Trophoblast cell (in vitro differentiated cells and primary cell): Measurements from ENCODE around the gene CDK15.

Experiments
- DNase-seq, 2 donors: peaks; one replicate each; pipeline ENCODE4 v3.0.0-alpha.2; 2016
- H2AFZ ChIP-seq: 2 replicates; pipeline ENCODE4 v1.6.1; 2013; ENCODE audit warnings: low read length, moderate library complexity, mild to moderate bottlenecking; ENCODE audit not compliant: insufficient read depth, poor library complexity
- H2AK5ac ChIP-seq: 2 replicates; pipeline ENCODE4 v1.6.1; 2013; ENCODE audit warnings: mild to moderate bottlenecking, low read length
- H2BK120ac ChIP-seq: 2 replicates; pipeline ENCODE4 v1.6.1; 2013; ENCODE audit warnings: low read length, mild to moderate bottlenecking, moderate library complexity; ENCODE audit not compliant: insufficient read depth, poor library complexity
- H2BK12ac ChIP-seq: 2 replicates; pipeline ENCODE4 v1.6.1; 2013; ENCODE audit warnings: mild to moderate bottlenecking, low read length, moderate library complexity
- H2BK5ac ChIP-seq: 2 replicates; pipeline ENCODE4 v1.6.1; 2013; ENCODE audit warnings: low read length, low read depth, moderate library complexity, mild to moderate bottlenecking; ENCODE audit not compliant: poor library complexity
- H3K14ac ChIP-seq: 2 replicates; pipeline ENCODE4 v1.6.1; 2013; ENCODE audit warnings: mild to moderate bottlenecking, low read length
- H3K18ac ChIP-seq: 2 replicates; pipeline ENCODE4 v1.6.1; 2013; ENCODE audit warnings: mild to moderate bottlenecking, low read length
- H3K23ac ChIP-seq: 2 replicates; pipeline ENCODE4 v1.6.1; 2013; ENCODE audit warnings: low read length
- H3K27ac ChIP-seq: 2 replicates; pipeline ENCODE4 v1.5.1; 2013; ENCODE audit warnings: low read depth, mild to moderate bottlenecking, inconsistent platforms, low read length, moderate library complexity
- H3K27me3 ChIP-seq: 2 replicates; pipeline ENCODE4 v1.6.1; 2013; ENCODE audit warnings: inconsistent platforms, mild to moderate bottlenecking, low read length, moderate library complexity; ENCODE audit not compliant: insufficient read depth
- H3K36me3 ChIP-seq, 2 experiments: 1 replicate in 1 of 2; 2 replicates in 1 of 2; pipeline ENCODE4 v1.6.1; 2013; ENCODE audit warnings: low read length in 2 of 2, mild to moderate bottlenecking in 2 of 2, moderate library complexity in 1 of 2; ENCODE audit not compliant: insufficient read depth in 2 of 2, control insufficient read depth in 1 of 2
- H3K4ac ChIP-seq: 2 replicates; pipeline ENCODE4 v1.6.1; 2013; ENCODE audit warnings: low read depth, mild to moderate bottlenecking, low read length, moderate library complexity
- H3K4me1 ChIP-seq, 2 experiments: 1 replicate in 1 of 2; 2 replicates in 1 of 2; pipeline ENCODE4 v1.6.1; 2013; ENCODE audit warnings: low read length in 2 of 2, mild to moderate bottlenecking in 2 of 2, moderate library complexity in 1 of 2; ENCODE audit not compliant: insufficient read depth in 2 of 2, control insufficient read depth in 1 of 2
- H3K4me2 ChIP-seq: 2 replicates; pipeline ENCODE4 v1.6.1; 2013; ENCODE audit warnings: inconsistent platforms, mild to moderate bottlenecking, low read length, moderate library complexity
- H3K4me3 ChIP-seq: 2 replicates; pipeline ENCODE4 v1.5.1; 2013; ENCODE audit warnings: mild to moderate bottlenecking, low read depth, low read length, inconsistent platforms
- H3K79me1 ChIP-seq: one replicate; pipeline ENCODE4 v1.6.1; 2013; ENCODE audit warnings: low read length
- H3K79me2 ChIP-seq: 2 replicates; pipeline ENCODE4 v1.6.1; 2013; ENCODE audit warnings: low read length, mild to moderate bottlenecking; ENCODE audit not compliant: control insufficient read depth, insufficient read depth, poor library complexity
- H3K9ac ChIP-seq: 2 replicates; pipeline ENCODE4 v1.6.1; 2013; ENCODE audit warnings: mild to moderate bottlenecking, low read length
- H3K9me3 ChIP-seq: 2 replicates; pipeline ENCODE4 v1.6.1; 2013; ENCODE audit warnings: low read depth, mild to moderate bottlenecking, control low read depth, inconsistent platforms, low read length; ENCODE audit not compliant: insufficient read depth
- H4K12ac ChIP-seq: 2 replicates; pipeline ENCODE4 v1.6.1; 2013; ENCODE audit warnings: low read depth, mild to moderate bottlenecking, low read length, moderate library complexity
- H4K8ac ChIP-seq: 2 replicates; pipeline ENCODE4 v1.6.1; 2013; ENCODE audit warnings: low read depth, mild to moderate bottlenecking, low read length, moderate library complexity
- H4K91ac ChIP-seq: one replicate; pipeline ENCODE4 v1.6.1; 2013; ENCODE audit warnings: low read depth, mild to moderate bottlenecking, low read length, moderate library complexity
- WGBS: extraction: QIAGEN DNeasy Blood & Tissue Kit; methylation state at CpG from one replicate; pipeline ENCODE4 v1.1.7; 2013; ENCODE audit warnings: missing lambda C conversion rate; ENCODE audit not compliant: insufficient read length, insufficient coverage; ENCODE audit errors: extremely low coverage; 5-methylcytosine and 5-hydroxymethylcytosine counted together

Gene CDK15

DNA sequence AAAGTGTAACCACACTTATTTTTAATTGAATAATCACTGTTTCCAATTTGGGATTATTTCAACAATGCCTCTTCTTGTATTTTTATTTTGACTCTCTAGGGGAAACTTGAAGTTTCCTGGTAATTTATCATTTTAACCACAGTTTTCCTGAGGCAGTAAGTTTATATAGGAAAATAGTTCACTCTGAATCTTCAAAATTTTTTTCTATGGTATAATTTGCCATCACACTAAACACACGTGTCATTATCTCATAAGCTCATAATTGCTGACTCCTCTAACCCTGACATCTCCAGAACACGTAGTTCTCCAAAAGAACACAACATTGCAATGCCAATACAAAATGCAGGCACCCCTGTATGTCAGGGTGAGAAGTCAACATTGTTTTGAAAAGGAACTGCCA lies 125.1 kb downstream of the CDK15 start:
- no peaks in the 10 kb centered on the region for H3K79me1 ChIP-seq

DNA sequence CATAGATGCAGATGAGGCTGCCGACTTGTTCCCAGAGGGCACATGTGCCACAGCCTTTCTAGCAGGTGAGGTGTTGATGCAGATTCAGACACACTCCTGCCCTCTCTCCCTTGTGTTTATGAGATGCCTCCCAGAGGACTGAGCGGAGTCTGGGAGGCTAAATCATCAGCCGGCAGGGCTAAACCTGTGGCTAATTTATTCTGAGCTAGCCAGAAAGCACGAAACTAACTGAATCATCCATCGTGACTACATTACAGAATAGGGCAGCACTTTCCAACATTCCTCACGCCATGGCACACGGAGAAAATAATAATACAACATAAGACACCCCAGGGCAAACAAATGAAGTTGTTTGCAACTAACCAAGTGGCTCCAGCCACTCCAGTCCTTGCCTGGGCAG lies 125.6 kb downstream of the CDK15 start:
- no peak for DNase-seq
- no peak overlapping the region for H3K18ac ChIP-seq
- no CpG with 5 or more reads among the region's 7 CpGs for WGBS
- no peak overlapping the region for H3K9ac ChIP-seq
- no peak overlapping the region for H2BK12ac ChIP-seq
- H3K27me3 ChIP-seq: no peaks in the 10 kb centered on the region
- no peak overlapping the region for H4K91ac ChIP-seq
- H4K12ac ChIP-seq: no peak overlapping the region
- no peak overlapping the region for H2BK120ac ChIP-seq
- H2AK5ac ChIP-seq: no peak overlapping the region
- no peaks in the 10 kb centered on the region for H3K79me2 ChIP-seq
- no peaks in the 10 kb centered on the region for H3K4me1 ChIP-seq
- H3K27ac ChIP-seq: no peak overlapping the region
- peaks cover 2% of the 10 kb centered on the region for H3K9me3 ChIP-seq
- H3K23ac ChIP-seq: no peak overlapping the region
- H3K79me1 ChIP-seq: no peaks in the 10 kb centered on the region
- no peaks in the 10 kb centered on the region for H3K36me3 ChIP-seq
- H3K4me2 ChIP-seq: no peak overlapping the region
- no peak overlapping the region for H4K8ac ChIP-seq
- H2BK5ac ChIP-seq: no peak overlapping the region
- H3K4ac ChIP-seq: no peak overlapping the region
- no peak overlapping the region for H3K4me3 ChIP-seq
- no peak overlapping the region for H2AFZ ChIP-seq
- no peak overlapping the region for H3K14ac ChIP-seq

More for the DNA sequence above, 125.1 kb downstream of the CDK15 start:
- no peak overlapping the region for H4K8ac ChIP-seq
- no peak overlapping the region for H2BK5ac ChIP-seq
- no peaks in the 10 kb centered on the region for H3K27me3 ChIP-seq
- H3K4me2 ChIP-seq: no peak overlapping the region
- peaks cover 2% of the 10 kb centered on the region for H3K9me3 ChIP-seq
- H3K27ac ChIP-seq: no peak overlapping the region
- H2AK5ac ChIP-seq: no peak overlapping the region
- H2AFZ ChIP-seq: no peak overlapping the region
- no peaks in the 10 kb centered on the region for H3K36me3 ChIP-seq
- H4K12ac ChIP-seq: no peak overlapping the region
- H2BK12ac ChIP-seq: no peak overlapping the region
- no peak overlapping the region for H3K14ac ChIP-seq
- no CpG with 5 or more reads among the region's 2 CpGs for WGBS
- H3K79me2 ChIP-seq: no peaks in the 10 kb centered on the region
- H3K18ac ChIP-seq: no peak overlapping the region
- H3K4me3 ChIP-seq: no peak overlapping the region
- DNase-seq: no peak
- H3K4me1 ChIP-seq: no peaks in the 10 kb centered on the region
- no peak overlapping the region for H4K91ac ChIP-seq
- H3K4ac ChIP-seq: no peak overlapping the region
- H2BK120ac ChIP-seq: no peak overlapping the region
- no peak overlapping the region for H3K23ac ChIP-seq
- no peak overlapping the region for H3K9ac ChIP-seq

DNA sequence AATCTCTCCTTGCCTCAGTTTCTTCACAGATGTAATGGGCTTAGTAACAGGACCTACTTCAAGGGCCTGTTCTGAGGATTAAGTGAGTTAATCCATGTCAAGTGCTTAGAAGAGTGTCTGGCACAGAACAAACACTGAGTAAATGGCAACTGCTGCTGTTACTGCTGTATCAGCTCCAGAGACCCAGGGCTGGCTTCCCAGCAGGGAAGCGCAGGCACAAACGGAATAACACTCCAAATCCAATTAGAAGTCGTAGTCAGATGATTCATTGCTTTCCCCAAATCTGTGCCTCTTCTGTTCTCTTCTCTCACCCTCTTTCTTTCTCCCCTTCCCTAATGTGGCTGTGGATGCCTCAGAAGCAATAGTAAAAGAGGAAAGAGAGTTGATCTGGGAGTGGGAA lies 126.2 kb downstream of the CDK15 start:
- H3K9ac ChIP-seq: no peak overlapping the region
- no peak overlapping the region for H2BK5ac ChIP-seq
- H3K4me2 ChIP-seq: no peak overlapping the region
- H3K4me1 ChIP-seq: no peaks in the 10 kb centered on the region
- H4K8ac ChIP-seq: no peak overlapping the region
- no peaks in the 10 kb centered on the region for H3K79me1 ChIP-seq
- H2BK120ac ChIP-seq: no peak overlapping the region
- H3K36me3 ChIP-seq: no peaks in the 10 kb centered on the region
- no peak overlapping the region for H2BK12ac ChIP-seq
- no peak overlapping the region for H3K4ac ChIP-seq
- no CpG with 5 or more reads among the region's 3 CpGs for WGBS
- H3K18ac ChIP-seq: no peak overlapping the region
- H4K91ac ChIP-seq: no peak overlapping the region
- H3K79me2 ChIP-seq: no peaks in the 10 kb centered on the region
- H2AFZ ChIP-seq: no peak overlapping the region
- H3K23ac ChIP-seq: no peak overlapping the region
- H3K27me3 ChIP-seq: no peaks in the 10 kb centered on the region
- DNase-seq: no peak
- no peak overlapping the region for H3K4me3 ChIP-seq
- H3K14ac ChIP-seq: no peak overlapping the region
- no peak overlapping the region for H3K27ac ChIP-seq
- H3K9me3 ChIP-seq: peaks cover 2% of the 10 kb centered on the region
- no peak overlapping the region for H2AK5ac ChIP-seq
- H4K12ac ChIP-seq: no peak overlapping the region

- Histone ChIP-seq H3K9ac (no peak overlapping the region), H3K4me2 (no peak overlapping the region), H3K4me1 (peaks cover 1 to 3% of the 10 kb centered on the region in 2 experiments), H3K14ac (no peak overlapping the region), H4K8ac (no peak overlapping the region), H3K27ac (no peak overlapping the region), H3K79me2 (no peaks in the 10 kb centered on the region), H3K27me3 (no peaks in the 10 kb centered on the region), H2BK120ac (no peak overlapping the region), H3K36me3 (no peaks in the 10 kb centered on the region), H3K4me3 (no peak overlapping the region), H3K18ac (no peak overlapping the region), H2AK5ac (no peak overlapping the region), H3K79me1 (no peaks in the 10 kb centered on the region), H3K23ac (no peak overlapping the region), H4K91ac (no peak overlapping the region), H3K4ac (no peak overlapping the region), H2BK12ac (no peak overlapping the region), H2BK5ac (no peak overlapping the region), H2AFZ (no peak overlapping the region), H4K12ac (no peak overlapping the region), H3K9me3 (peaks cover 2% of the 10 kb centered on the region)
- no peak for DNase-seq
- WGBS: no CpG with 5 or more reads among the region's 7 CpGs
These were observed 127.5 kb downstream of the CDK15 start for GRCh38 chr2:201933792-201934237.
